ENCODE measurements around the gene UBE2B. TPM values are rescaled to one million over a fixed set of nuclear protein-coding genes. Genes with fewer than 3 reads are reported as not detected.

Gene UBE2B
- total RNA-seq, 4 donors from 2014 or later, result 38.8 to 62.9 (median 55.4) TPM

- TF ChIP-seq POLR2A (IDR thresholded peaks at IDR 0.05) (no peak), CTCF (IDR thresholded peaks at IDR 0.05) (no peak)
- Histone ChIP-seq H3K4me3 (no peak overlapping the region), H3K27me3 (no peaks in the 10 kb centered on the region), H3K4me1 (no peaks in the 10 kb centered on the region), H3K36me3 (peaks cover 0 to 82% (median 0%) of the 10 kb centered on the region in 3 donors), H3K9me3 (no peaks in the 10 kb centered on the region), H3K27ac (no peak overlapping the region)
- no peak for DNase-seq
Observed at GRCh38 chr5:134394932-134395331, 23.6 kb downstream of the UBE2B start.

DNA sequence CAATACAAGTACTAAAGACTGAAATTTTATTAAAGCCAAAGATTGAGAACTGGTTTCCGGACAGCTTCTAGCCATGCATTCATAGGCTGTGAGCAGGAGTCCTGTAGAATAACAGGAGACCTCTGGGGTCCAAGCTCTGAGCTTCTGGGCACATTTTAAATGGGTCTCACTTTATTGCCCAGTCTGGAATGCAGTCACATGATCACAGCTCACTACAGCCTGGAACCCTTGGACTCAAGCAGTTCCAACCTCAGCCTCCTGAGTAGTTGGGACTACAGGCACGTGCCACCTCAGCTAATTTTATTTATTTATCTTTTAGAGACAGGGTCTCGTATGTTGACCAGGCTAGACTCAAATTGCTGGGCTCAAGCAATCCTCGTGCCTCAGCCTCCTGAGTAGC is 24.9 kb downstream of the UBE2B start:
- H3K27me3 ChIP-seq, result no peaks in the 10 kb centered on the region
- peaks cover 0 to 73% (median 0%) of the 10 kb centered on the region in 3 donors for H3K36me3 ChIP-seq
- TF ChIP-seq CTCF (IDR thresholded peaks at IDR 0.05) (peak in 1 of 6 experiments; percentile 1), POLR2A (IDR thresholded peaks at IDR 0.05) (no peak)
- H3K4me3 ChIP-seq, result no peak overlapping the region
- peak in 1 of 3 donors; percentile 60 for DNase-seq
- no peaks in the 10 kb centered on the region for H3K4me1 ChIP-seq
- no peak overlapping the region for H3K27ac ChIP-seq
- no peaks in the 10 kb centered on the region for H3K9me3 ChIP-seq

DNA sequence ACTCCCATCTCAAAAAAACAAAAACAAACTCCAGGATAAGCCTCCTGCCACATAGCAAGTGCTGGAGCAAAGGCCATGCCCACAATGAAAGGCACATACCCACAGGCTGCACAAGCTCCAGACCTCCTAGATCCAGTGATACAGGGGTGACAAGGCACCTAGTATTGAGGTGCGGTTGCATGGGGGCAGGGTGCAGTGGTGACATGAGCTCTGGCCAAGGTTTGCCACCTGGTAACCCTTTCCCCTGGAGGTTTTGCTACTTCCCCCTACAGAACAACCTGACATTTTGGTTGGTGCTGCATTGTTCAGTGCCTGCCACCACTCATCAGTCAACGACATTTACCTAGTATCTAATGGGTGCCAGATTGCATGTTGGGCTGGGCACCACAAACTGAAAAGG is 25.8 kb downstream of the UBE2B start:
- H3K9me3 ChIP-seq, result no peaks in the 10 kb centered on the region
- no peak for DNase-seq
- no peaks in the 10 kb centered on the region for H3K4me1 ChIP-seq
- TF ChIP-seq CTCF (IDR thresholded peaks at IDR 0.05) (no peak), POLR2A (IDR thresholded peaks at IDR 0.05) (no peak)
- H3K27me3 ChIP-seq, result no peaks in the 10 kb centered on the region
- peaks cover 0 to 71% (median 0%) of the 10 kb centered on the region in 3 donors for H3K36me3 ChIP-seq
- H3K4me3 ChIP-seq, result no peak overlapping the region
- H3K27ac ChIP-seq, result no peak overlapping the region

DNA sequence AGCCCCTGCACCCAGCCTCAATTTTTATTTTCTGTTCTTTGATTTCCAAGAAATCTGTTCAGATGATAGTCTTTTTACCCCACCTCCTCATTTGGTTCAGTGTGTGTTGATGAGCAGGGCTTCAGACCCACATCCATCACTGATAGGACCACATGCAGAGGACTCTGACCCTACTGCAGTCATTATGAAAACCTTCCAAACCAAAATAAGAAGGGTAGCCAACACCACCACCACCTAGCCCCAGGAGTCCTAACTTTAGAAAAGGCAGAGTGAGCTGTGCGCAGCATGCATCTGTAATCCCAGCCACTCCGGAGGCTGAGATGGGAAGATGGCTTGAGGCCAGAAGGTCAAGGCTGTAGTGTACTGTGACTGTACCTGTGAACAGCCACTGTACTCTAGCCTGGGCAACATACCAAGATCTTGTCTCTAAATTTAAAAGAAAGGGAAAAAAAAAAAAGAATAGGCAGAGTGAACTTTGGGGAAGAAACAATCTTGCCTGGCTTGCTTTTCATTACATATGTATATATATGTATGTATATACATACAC is 27.3 kb downstream of the UBE2B start:
- TF ChIP-seq CTCF (IDR thresholded peaks at IDR 0.05), result no peak
- no peak for TF ChIP-seq POLR2A (IDR thresholded peaks at IDR 0.05)
- no peaks in the 10 kb centered on the region for H3K4me1 ChIP-seq
- no peaks in the 10 kb centered on the region for H3K9me3 ChIP-seq
- no peak overlapping the region for H3K4me3 ChIP-seq
- no peak overlapping the region for H3K27ac ChIP-seq
- peaks cover 0 to 60% (median 0%) of the 10 kb centered on the region in 3 donors for H3K36me3 ChIP-seq
- DNase-seq, result peak in 1 of 3 donors; percentile 36
- no peaks in the 10 kb centered on the region for H3K27me3 ChIP-seq

DNA sequence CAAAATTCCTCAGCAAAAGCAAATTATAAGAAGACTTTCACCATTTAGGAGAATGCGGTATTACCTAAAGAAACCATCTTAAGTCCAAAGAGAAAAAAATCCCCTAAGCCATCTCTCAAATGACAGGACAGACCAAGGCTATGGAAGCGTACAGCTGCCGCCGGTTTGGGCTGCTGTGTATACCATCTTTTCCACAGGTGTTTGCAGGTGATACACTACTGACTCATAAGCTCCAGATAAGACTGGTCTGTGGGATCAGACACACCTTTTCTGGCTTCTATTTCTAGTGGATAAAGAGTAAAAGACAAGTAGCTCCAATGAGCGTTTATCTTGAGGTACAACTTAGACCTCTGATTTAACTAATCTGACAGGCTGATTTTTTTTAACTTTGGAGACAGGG is 32.6 kb downstream of the UBE2B start:
- Histone ChIP-seq H3K9me3 (no peaks in the 10 kb centered on the region), H3K27me3 (no peaks in the 10 kb centered on the region), H3K4me3 (no peak overlapping the region), H3K4me1 (no peaks in the 10 kb centered on the region), H3K36me3 (peaks cover 0 to 32% (median 0%) of the 10 kb centered on the region in 3 donors), H3K27ac (no peak overlapping the region)
- no peak for DNase-seq
- TF ChIP-seq POLR2A (IDR thresholded peaks at IDR 0.05), result no peak
- TF ChIP-seq CTCF (IDR thresholded peaks at IDR 0.05), result no peak

DNA sequence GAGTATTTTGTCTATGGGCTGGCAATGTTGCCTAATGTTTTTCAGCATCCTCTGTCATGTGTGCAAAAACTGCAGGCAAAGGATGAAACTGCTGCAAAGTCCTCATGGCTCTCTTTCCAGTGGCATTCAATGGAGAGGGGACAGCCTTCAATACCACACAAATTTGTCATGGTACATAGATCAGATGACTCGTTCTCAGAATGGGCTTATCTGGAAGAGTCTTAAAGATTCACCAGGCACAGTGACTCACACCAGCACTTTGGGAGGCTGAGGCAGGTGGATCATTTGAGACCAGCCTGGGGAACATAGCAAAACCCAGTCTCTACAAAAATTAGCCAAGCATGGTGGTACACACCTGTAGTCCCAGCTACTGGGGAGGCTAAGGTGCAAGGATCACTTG is 35.0 kb downstream of the UBE2B start:
- no peak overlapping the region for H3K27ac ChIP-seq
- peaks cover 0 to 13% (median 3%) of the 10 kb centered on the region in 4 donors for H3K4me1 ChIP-seq
- TF ChIP-seq CTCF (IDR thresholded peaks at IDR 0.05), result no peak
- no peak for TF ChIP-seq POLR2A (IDR thresholded peaks at IDR 0.05)
- H3K27me3 ChIP-seq, result no peaks in the 10 kb centered on the region
- H3K36me3 ChIP-seq, result peaks cover 0 to 21% (median 0%) of the 10 kb centered on the region in 3 donors
- H3K9me3 ChIP-seq, result no peaks in the 10 kb centered on the region
- peak in 1 of 3 donors; percentile 32 for DNase-seq
- H3K4me3 ChIP-seq, result no peak overlapping the region

Data from Peyer's patch (tissue), 4 donors.